ENCODE measurements around the gene VSIR. TPM values are rescaled to one million over a fixed set of nuclear protein-coding genes. Genes with fewer than 3 reads are reported as not detected.

VSIR gene
- total RNA-seq, 1 donor from 2014 or later: 21.4 TPM

GRCh38 chr10:71724539-71724938, 48.8 kb downstream of the VSIR start:
- H3K27ac Mint-ChIP-seq: no peak overlapping the region
- TF ChIP-seq, protein P1, sequence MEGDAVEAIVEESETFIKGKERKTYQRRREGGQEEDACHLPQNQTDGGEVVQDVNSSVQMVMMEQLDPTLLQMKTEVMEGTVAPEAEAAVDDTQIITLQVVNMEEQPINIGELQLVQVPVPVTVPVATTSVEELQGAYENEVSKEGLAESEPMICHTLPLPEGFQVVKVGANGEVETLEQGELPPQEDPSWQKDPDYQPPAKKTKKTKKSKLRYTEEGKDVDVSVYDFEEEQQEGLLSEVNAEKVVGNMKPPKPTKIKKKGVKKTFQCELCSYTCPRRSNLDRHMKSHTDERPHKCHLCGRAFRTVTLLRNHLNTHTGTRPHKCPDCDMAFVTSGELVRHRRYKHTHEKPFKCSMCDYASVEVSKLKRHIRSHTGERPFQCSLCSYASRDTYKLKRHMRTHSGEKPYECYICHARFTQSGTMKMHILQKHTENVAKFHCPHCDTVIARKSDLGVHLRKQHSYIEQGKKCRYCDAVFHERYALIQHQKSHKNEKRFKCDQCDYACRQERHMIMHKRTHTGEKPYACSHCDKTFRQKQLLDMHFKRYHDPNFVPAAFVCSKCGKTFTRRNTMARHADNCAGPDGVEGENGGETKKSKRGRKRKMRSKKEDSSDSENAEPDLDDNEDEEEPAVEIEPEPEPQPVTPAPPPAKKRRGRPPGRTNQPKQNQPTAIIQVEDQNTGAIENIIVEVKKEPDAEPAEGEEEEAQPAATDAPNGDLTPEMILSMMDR (IDR thresholded peaks at IDR 0.05): no peak
- ATAC-seq (ENCODE audit: low read depth) (no peak), DNase-seq (no peak)
- ChIA-PET CTCF (interaction anchor here (1.0 to 1.4 kb wide), 2 partner anchors 28 to 155 kb away, joined by 3 read pairs; no protein-coding TSS in a partner anchor), POLR2A (interaction anchor here (1.6 kb wide), 1 partner anchor 24 kb away, joined by 5 read pairs; no protein-coding TSS in a partner anchor)
- intact Hi-C loops (cut with micrococcal nuclease): no loop called here
- no peaks in the 10 kb centered on the region for H3K27me3 Mint-ChIP-seq
- H3K36me3 Mint-ChIP-seq (ENCODE audit: low read depth): no peaks in the 10 kb centered on the region
- H3K4me1 Mint-ChIP-seq: peaks cover 40% of the 10 kb centered on the region
- no peaks in the 10 kb centered on the region for H3K9me3 Mint-ChIP-seq
- no peak overlapping the region for H3K4me3 Mint-ChIP-seq

- H3K27ac Mint-ChIP-seq: no peak overlapping the region
- H3K4me3 Mint-ChIP-seq: no peak overlapping the region
- TF ChIP-seq, protein P1 (IDR thresholded peaks at IDR 0.05): no peak
- H3K9me3 Mint-ChIP-seq: no peaks in the 10 kb centered on the region
- H3K27me3 Mint-ChIP-seq: no peaks in the 10 kb centered on the region
- ATAC-seq (ENCODE audit: low read depth): no peak
- no peaks in the 10 kb centered on the region for H3K36me3 Mint-ChIP-seq (ENCODE audit: low read depth)
- ChIA-PET CTCF (interaction anchor here (1.4 kb wide), 1 partner anchor 26 kb away, joined by 3 read pairs; no protein-coding TSS in a partner anchor), POLR2A (no interaction called here)
- DNase-seq: no peak
- intact Hi-C loops (cut with micrococcal nuclease): no loop called here
- H3K4me1 Mint-ChIP-seq: peaks cover 29% of the 10 kb centered on the region
Observed at GRCh38 chr10:71723311-71723710, 50.0 kb downstream of the VSIR start.

GRCh38 chr10:71722849-71723248, 50.5 kb downstream of the VSIR start:
- TF ChIP-seq, protein P1 (IDR thresholded peaks at IDR 0.05): no peak
- ATAC-seq (ENCODE audit: low read depth): no peak
- Mint-ChIP-seq H3K27me3 (no peaks in the 10 kb centered on the region), H3K9me3 (no peaks in the 10 kb centered on the region), H3K27ac (no peak overlapping the region), H3K4me3 (no peak overlapping the region), H3K4me1 (peaks cover 24% of the 10 kb centered on the region), H3K36me3 (ENCODE audit: low read depth) (no peaks in the 10 kb centered on the region)
- ChIA-PET POLR2A (no interaction called here), CTCF (no interaction called here)
- intact Hi-C loops (cut with micrococcal nuclease): no loop called here
- no peak for DNase-seq

- Mint-ChIP-seq H3K4me3 (no peak overlapping the region), H3K27ac (no peak overlapping the region), H3K27me3 (no peaks in the 10 kb centered on the region), H3K36me3 (ENCODE audit: low read depth) (no peaks in the 10 kb centered on the region), H3K4me1 (peaks cover 9% of the 10 kb centered on the region), H3K9me3 (no peaks in the 10 kb centered on the region)
- TF ChIP-seq, protein P1 (IDR thresholded peaks at IDR 0.05): no peak
- DNase-seq (no peak), ATAC-seq (ENCODE audit: low read depth) (no peak)
- intact Hi-C loops (cut with micrococcal nuclease): no loop called here
- POLR2A ChIA-PET: no interaction called here
- CTCF ChIA-PET: no interaction called here
Observed at GRCh38 chr10:71721313-71721712, 52.0 kb downstream of the VSIR start.

DNA sequence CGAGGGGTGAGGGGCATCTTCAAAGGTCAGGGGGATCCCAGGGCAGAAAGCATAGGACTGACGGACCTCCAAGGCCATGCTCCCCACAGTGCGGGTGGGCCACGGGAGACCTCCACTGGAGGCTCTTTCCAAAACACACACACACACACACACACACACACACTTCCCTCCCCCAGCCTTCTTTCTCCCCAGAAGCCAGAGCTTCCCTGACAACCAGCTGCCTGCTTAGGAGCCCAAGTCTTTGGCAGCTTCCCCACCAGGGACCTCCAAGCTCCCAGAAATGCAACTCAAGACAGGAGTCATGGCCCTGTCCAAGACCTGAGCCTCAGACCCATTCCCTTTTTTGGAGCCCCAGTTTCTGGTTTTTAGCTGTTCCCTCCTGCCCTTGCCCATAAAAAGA, 53.0 kb downstream of the VSIR start:
- H3K27me3 Mint-ChIP-seq: no peaks in the 10 kb centered on the region
- ChIA-PET POLR2A (no interaction called here), CTCF (no interaction called here)
- peaks cover 3% of the 10 kb centered on the region for H3K4me1 Mint-ChIP-seq
- no peak overlapping the region for H3K4me3 Mint-ChIP-seq
- H3K27ac Mint-ChIP-seq: no peak overlapping the region
- no peaks in the 10 kb centered on the region for H3K36me3 Mint-ChIP-seq (ENCODE audit: low read depth)
- TF ChIP-seq, protein P1 (IDR thresholded peaks at IDR 0.05): no peak
- intact Hi-C loops (cut with micrococcal nuclease): no loop called here
- ATAC-seq (ENCODE audit: low read depth) (no peak), DNase-seq (no peak)
- H3K9me3 Mint-ChIP-seq: no peaks in the 10 kb centered on the region

All from activated B cell treated with CpG ODN at 0.5 μM for 24 hours (primary cell).